ENCODE results near the gene APOM.

DNA sequence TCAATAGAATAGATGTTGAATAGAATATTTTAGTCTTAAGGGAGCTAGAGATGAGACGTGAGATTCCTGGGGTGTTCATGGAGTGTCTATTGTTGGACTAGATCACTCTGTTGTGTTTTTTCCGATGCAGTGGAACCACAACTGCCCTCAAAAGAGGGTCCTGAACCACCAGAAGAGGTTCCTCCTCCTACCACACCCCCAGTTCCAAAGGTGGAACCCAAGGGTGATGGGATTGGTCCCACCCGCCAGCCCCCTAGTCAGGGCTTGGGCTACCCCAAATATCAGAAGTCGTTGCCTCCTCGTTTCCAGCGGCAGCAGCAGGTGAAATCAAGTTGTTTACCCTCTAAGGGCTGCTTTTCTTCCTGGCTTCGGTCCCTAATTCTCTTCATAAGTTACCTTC is 26.7 kb upstream of the APOM start:
- TF ChIP-seq, protein P1, sequence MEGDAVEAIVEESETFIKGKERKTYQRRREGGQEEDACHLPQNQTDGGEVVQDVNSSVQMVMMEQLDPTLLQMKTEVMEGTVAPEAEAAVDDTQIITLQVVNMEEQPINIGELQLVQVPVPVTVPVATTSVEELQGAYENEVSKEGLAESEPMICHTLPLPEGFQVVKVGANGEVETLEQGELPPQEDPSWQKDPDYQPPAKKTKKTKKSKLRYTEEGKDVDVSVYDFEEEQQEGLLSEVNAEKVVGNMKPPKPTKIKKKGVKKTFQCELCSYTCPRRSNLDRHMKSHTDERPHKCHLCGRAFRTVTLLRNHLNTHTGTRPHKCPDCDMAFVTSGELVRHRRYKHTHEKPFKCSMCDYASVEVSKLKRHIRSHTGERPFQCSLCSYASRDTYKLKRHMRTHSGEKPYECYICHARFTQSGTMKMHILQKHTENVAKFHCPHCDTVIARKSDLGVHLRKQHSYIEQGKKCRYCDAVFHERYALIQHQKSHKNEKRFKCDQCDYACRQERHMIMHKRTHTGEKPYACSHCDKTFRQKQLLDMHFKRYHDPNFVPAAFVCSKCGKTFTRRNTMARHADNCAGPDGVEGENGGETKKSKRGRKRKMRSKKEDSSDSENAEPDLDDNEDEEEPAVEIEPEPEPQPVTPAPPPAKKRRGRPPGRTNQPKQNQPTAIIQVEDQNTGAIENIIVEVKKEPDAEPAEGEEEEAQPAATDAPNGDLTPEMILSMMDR (IDR thresholded peaks at IDR 0.05; ENCODE audit: low read length) = no peak
- TF ChIP-seq EZH2 (IDR thresholded peaks at IDR 0.05; ENCODE audit: borderline replicate concordance, low read length) = no peak
